Cerebellar nuclear complex (tissue), 1 donor: Measurements from ENCODE around the gene NTPCR.

Experiments
- DNase-seq, 2 experiments: peaks; one replicate each; lab custom pipeline; 2025; lab: John Stamatoyannopoulos, UW

Gene NTPCR

DNA sequence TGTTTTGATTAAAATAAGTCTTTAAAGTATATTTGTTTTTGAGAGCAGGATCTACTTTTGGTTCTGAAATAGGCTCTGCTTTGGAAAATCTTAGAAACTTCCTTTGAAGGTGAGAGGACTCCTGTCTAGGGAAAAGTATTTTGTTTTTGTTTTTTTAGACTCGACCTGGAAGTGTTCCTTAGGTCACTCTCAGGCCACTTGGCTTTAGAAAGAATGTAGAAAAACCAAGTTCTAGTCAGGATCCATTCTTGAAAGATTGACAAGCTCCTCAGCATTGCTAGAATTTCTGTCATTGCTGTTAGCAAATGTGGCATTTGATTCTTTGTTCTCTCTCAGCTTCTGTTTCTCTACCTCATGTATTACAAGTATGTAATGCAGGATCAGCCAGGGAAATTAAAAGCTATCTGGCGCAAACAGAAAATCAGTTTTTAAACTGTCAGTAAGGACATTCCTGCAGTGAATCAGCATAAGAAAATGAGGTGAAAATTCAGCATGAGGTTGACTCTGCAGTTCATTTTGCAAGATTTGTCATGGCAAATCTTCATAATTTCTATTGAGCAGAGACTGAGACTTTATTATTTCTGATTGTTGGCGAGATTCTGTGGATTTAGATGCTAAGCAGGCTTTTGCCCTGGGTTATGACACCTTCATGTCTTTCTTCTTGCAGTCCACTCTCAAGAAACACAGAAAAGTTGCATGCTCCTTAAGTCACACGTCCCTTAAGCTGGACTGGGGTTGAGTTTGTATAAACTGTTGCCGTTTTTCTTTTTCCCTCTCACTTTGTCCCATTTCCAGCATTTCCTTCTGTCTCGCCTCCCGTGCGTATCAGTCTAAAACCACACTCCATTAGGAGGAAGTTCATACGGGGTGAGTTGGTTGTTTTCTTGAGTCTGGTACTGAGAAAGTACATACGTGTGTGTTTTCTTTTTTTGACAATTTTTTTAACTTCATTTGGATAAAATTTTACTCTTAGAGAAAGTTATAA is 12.6 kb downstream of the NTPCR start:
- DNase-seq, result no peak

DNA sequence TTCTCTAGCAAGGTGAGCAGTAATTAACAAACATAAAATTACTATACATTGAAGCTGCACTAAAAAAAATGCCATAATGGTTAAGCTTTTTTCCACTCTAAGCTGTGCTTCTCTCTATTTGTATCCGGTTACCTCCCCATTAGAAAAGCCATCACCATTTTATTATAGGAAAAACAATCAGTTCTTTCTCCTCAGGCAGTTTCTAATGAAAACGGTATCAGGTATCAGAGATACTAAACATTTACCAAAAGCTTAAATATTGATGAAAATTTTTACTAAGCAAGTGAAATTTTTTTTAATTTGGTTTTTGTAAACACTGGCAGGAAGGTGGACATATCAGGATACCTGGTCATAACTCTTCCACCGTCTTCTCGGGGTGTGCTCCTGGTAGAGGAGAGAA is 14.2 kb downstream of the NTPCR start:
- DNase-seq, result no peak

DNA sequence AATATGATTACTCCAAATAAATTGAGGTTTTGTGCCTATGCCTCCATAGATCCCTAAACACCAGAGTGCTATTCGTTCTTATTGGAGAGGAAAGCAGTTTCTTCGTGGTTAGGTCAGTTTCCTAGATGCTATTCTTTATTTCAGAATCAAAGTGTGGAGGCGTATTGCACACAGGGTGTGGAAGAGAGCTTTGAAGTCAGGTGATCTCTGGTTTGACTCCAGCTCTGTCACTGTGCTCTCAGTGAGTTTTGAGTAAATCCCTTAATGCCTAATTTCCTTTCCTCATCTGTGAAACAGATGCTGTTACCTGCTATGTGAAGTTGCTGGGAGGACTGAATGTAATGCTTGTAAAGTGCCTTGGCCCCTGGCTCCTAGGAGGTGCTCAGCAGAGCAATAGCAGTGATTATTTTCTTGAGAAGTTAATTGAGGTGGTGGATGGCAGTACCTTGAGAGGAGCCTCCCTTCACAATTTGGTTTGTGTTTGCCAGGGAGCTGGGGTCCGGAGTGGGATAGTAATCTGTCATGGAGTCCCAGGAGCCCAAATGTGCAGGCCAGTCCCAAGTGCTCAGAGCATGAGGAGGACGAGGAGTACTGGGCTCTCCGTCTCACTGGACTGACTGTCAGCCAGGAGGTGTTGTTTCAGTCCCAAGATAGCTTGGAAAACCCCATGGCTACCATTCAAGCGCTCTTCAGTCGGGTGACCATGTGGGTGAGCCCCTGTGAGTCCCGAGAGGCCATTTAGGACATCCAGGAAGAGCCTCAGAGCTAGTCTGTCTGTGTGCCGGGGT is 14.9 kb downstream of the NTPCR start:
- DNase-seq, result no peak

DNA sequence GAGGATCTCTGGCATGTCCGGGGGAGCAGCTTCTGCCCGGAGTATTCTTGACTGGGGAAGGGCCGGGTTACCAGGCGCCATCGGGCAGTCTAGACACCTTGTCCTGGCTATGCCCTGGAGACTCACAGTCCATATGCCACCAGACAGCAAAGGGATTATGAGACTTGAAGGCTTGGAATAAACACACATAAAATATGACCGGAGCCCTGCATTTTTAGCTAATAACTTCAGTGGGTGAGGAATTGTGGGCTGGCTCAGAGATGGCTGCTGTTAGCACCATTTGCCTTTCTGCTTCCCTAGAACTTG is 15.5 kb downstream of the NTPCR start:
- DNase-seq, result no peak

DNA sequence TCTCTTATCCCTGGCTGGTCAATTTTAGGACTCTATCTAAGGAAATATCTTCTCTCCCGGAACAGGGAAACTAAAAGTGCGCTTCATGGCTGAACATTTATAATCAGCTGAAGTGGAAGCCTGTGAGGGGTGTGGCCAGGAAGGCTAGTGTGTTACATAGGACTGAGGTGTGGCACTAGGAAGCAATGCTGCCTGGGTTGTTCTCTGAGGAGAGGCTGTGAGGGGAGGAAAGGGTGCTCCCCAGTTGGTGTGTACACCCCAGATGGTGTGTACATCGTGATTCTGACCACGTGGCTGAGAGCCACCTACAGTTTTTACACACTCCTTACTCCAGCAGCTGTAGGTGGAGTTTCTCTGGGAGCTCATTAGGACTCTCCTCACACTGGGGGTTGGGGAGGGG is 16.3 kb downstream of the NTPCR start:
- DNase-seq, result no peak

DNA sequence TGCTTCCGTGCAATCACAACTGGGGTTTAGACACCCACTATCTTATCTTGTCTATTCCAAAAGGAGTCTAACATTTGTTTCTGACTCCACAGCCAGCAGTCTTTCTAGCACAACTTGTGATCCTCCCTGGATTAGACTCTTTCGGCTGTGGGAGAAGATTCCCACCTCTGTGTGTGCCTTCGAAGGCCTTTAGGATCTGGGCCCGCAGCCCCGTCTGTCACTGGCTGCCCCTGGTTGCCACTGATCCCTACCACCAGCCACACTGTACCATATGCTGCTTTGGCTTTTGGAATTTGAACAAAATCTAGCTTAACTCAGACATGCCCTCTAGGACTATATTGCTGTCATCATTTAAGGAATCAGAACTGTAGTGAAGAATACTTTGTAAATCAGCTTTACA is 18.0 kb downstream of the NTPCR start:
- no peak for DNase-seq

DNA sequence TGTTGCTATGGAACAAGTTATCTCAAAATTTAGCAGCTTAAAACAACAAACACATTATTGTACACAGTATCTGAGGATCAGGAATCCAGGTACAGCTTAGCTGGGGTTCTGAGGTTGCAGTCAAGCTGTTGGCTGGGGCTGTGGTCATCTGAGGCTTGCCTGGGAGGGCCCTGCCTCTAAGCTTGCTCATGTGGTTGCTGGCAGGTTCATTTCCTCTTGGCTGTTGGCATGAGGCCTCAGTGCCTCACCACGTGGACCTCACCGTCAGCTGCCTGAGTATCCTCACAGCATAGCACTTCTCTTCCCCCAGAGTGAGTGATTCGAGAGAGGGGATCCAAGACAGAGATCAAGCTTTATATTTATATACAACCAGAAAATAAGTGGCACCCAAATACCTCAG is 18.6 kb downstream of the NTPCR start:
- DNase-seq, result no peak

DNA sequence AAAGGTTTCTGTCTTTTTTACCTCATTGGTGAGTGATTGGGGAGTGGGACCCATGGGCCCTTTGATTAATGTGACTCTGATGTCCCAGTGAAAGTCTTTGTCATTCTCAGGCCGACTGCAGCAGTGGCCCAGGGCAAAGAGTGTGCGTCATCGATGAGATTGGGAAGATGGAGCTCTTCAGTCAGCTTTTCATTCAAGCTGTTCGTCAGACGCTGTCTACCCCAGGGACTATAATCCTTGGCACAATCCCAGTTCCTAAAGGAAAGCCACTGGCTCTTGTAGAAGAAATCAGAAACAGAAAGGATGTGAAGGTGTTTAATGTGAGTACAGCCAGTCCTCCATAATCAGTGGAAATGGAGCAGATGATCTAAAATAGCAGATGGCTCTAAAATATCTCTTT is 19.4 kb downstream of the NTPCR start:
- DNase-seq, result no peak

DNA sequence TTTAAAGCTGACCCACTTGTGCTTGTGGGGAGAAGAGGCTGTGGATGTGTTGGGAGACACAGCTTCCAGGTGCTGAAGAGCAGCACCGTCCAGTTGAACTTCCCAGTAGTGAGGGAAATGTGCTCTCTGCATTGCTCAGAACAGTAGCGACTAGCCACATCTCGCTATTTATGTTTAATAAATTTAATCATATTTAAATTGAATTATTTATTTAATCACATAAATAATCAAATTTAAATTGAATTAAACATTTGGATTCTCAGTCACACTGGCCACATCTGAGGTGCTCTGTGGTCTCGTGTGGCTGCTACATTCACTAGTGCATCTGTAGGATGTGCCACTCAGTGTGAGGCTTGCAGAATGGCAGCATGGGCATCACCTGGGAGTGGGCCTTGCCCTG is 20.1 kb downstream of the NTPCR start:
- DNase-seq, result no peak

DNA sequence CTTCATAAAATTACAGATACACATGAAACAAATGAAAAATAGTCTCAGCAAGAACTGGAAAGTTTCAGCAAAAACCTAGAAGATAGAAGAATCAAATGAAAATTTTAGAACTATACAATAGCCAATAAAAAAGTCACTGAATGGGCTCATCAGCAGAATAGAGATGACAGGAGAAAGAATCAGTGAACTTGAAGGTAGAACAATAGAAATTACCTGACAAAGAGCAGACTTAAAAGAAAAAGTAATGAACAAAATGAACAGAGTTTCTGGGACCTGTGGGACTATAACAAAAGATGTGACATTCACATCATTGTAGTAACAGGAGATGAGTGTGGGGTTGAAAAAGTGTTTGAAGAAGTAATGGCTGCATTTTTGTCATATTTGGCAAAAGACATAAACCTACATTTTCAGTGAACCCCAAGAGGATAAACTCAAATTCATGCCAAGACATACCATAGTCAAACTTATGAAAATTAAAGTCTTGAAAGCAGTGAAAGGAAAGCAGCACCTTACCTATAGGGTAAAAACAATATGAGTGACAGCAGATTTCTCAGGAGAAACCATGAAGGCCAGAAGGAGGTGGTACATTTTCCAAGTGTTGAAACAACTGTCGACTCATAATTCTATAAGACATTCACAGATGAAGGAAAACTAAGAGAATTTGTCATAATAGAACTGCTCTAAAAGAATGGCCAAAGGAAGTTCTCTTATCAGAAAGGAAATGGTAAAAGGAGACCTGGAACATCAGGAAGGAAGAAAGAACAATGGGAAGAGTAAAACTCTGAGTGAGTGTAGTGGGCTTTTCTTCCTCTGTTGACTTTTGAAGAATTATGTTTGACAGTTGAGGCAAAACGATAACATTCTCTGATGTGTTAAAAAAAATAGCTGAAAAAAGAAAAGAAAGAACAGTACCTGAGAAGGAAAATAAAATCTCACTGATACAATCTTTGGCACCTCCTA is 23.5 kb downstream of the NTPCR start:
- no peak for DNase-seq

DNA sequence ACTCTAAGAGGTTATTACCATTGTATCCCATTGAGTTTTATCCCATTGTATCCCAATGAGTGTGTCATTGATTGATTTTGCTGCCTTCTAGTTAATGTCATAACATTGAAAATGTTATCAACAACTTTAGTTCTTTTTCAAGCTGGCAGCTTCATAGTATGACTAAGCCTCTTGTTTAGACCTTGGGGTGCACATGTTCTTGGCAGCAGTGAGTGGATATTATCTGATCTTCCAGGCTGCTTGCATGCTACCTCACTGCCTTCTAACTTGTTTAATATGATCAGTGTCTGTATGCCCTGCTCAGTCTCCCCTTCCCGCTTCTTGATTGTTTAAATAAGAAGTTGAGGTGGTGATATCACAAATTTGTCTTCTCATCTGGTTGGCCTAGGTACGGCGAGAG is 24.6 kb downstream of the NTPCR start:
- no peak for DNase-seq

DNA sequence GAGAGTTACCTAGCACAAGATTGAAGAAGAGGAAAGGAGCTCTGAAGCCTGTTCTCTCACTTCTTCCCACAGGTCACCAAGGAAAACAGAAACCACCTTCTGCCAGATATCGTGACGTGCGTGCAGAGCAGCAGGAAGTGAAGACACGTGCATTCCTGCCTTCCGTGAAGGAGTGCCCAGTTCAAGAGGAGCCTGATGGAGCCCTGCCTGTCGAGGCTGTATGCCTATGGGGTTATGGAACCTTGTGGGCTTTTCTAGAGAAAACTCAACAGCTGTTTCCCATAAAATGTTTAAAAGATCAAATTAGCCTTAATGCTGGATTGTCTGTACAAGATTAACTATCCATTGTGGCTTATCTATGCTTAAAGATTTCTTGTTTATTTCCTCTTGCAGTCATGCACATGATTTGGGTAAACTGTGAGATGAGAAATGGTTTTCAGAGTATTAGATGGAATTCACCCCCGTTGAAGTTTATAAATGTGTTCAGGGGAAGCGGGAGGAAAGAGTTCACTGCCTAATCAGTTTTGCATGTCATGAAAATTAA is 27.8 kb downstream of the NTPCR start:
- no peak for DNase-seq

DNA sequence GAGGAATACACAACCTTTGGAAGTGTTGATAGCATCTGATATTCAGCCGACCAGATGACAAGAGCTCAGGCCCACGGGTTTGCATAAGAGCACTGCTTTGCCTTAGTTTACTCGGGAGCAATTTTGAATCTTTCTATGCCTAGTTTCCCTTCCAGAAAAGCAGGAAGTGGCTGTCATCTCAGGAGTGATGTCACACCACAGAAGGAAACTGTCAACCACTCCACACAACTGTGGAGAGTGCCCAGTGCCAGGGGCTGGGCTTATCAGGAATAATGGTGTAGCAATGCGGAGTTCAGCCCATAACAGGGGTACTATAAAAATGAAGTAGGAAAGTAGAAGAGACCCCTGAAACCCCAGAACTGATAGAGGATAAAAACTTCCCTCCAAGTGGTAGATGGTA is 28.4 kb downstream of the NTPCR start:
- no peak for DNase-seq

DNA sequence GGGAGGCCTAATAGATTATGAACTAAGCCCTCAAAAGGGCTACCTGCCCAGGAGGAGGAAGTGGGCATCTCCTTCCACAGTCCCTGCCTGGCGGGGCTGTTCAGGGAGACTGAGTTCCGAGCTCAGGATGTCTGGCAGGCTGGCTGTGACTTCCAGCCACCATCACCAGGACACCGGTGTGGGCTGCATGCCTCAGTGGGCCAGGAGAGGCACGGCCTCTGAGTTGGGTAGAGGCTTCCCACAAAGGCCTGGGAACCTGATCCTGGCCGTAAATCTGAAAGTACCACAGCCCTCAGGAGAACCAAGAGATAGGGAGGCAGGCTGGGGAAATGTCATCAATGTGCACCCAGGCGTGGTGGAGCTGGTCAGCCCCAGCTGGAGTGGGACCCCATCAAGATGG is 29.1 kb downstream of the NTPCR start:
- DNase-seq, result no peak

DNA sequence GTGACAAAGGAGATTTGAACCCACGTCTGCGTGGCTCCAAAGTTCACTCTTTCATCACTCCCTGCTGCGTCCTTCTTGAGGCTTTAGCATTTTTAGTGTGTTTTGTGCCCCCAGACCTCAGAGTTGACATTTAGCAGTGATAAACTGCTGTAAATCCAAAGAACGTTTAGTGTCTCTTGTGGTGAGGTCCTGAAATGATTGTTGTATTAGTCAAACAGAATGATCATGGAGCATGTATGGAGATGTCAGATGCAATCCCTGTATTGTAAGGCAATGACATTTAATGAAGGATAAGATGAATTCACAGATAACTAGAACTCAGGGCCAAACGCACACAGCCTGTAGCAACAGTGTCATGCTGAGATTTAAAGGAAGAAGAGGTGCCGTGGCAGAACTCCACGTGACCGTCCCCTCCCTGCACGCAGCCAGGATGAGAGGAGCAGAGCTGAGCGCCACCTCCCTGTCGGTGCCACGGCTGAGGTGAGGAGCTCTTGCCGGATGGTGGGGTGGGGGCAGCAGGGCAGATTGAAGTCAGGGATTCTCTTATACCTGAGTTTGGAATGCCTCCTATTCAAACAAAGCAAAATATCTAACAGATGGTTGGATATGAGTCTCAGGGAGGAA is 30.1 kb downstream of the NTPCR start:
- DNase-seq, result peak in 1 of 2 experiments; percentile 22

DNA sequence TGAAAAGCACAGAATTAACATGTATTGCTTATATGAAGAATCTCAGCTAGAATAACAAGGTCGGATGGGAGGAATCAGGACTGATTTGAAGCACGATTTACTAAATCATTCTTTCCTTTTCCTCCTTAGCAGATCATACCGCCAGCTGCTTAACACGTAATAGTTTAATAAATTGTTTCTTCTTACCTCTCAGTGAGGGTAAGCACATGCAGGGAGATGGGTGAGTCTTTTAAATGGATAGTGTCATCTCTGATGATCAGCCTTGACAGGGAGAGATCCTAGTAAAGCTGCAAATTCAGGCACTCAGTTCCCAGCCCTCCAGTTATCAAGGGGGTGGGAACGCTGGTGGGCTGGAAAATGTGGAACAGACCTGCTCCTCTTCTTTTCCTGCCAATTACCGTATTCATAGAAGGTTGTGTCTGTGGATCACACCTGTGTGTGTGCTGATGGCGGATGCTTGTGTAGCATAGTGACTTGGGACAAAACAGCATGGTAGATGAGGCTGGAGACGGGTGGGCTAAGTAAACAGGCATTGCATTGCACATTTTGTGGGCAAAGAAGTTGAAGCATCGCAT is 30.7 kb downstream of the NTPCR start:
- no peak for DNase-seq

DNA sequence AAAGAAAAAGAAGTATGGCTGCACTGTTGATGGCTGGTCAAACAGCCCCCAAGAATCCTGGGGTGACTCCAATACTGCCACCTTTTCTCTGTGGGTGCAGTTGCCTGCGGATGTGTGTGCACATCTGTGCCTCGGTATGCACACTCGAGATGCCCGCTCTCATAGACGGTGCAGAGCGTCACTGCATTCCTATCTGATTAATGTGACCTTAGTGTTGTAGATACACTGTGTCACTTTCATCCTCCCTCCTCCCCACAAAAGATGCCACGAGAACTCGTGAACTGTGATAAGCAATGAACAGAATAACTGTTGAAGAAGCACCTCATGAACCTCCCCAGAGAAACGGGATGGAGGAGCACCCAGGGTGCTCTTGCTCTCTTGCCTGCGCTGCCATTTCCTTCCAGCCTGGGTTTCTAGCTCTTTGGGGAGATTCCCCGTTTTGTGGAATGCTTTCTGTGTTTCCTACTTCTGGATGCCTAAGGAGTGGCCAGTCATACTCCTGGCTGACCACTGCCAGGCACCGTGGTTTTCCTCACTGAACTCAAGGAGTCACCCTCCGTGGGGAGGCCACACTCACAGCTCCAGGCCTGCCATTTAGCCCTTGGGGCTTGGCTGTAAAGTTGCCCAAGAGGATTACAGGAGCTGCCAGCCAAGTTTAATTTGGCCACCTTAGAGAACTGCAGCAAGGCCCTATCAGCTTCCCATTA is 32.0 kb downstream of the NTPCR start:
- no peak for DNase-seq

DNA sequence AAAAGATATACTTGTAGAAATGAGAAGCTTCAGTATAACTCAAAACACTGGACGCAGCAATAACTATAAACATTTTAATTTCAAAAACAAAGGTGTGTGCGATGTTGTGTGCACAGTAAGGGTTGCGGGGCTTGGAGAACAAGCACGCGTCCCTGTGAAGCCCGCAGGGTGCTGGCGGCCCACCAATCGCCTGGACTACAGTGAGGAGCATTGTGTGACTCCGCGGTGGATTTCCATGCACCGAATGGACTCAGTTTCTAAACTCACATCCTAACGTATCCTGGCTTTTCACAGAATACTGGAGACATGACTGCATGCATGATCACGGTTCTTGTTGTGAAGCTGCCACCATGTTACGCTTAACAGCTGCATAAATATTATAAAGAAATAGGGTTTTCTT is 33.0 kb downstream of the NTPCR start:
- DNase-seq, result no peak

DNA sequence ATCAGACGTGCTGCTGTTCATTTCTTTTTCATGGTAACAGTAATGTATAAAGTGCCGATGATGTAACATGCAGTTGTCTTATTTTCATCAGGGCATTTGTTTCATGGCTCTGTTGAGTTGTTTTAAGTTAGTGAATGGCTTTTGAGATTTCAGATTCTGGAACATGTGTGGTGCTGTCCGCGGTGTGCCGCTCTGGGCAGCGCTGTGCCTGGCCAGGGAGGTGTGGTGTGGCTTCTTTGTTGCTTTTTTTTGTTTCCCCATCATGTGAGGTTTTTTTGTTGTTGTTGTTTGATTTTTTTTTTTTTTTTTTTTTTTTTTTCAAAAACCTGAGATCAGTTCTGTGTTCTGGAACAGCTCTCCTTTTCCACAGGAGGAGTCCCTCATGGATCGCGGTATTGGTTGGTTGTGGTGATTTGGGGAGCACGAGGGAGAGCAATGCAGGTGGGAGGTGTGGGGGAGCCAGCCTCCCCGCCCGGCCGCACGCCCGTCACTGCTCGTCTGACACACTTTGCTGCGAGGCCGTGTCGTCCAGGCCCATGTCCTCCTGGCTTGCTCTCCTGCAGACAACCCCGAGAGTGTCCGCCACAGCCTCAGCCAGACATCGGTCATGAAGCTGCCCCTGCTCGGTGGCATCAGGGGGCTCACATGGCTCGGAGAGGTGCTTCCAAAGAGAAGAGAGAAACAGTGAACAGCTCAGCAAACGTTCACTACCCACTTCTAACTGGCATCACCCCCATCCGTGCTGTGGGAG is 33.6 kb downstream of the NTPCR start:
- no peak for DNase-seq
